ENCODE results near the gene PRKAR2B. TPM values are rescaled to one million over a fixed set of nuclear protein-coding genes. Genes with fewer than 3 reads are reported as not detected.

PRKAR2B gene
- total RNA-seq, 2 donors from 2014 or later = 3.5 to 81.0 TPM

- H3K27ac Mint-ChIP-seq = no peak overlapping the region
- ATAC-seq (no peak), DNase-seq (no peak)
- peaks cover 28% of the 10 kb centered on the region for H3K27me3 Mint-ChIP-seq
- H3K4me1 Mint-ChIP-seq = no peaks in the 10 kb centered on the region
- no peaks in the 10 kb centered on the region for H3K9me3 ChIP-seq (ENCODE audit: control insufficient read depth, low read length, poor library complexity, severe bottlenecking)
- H3K4me3 Mint-ChIP-seq = no peak overlapping the region
- H3K36me3 Mint-ChIP-seq (ENCODE audit: low read depth) = no peaks in the 10 kb centered on the region
Observed at GRCh38 chr7:107063245-107064120, 19.0 kb downstream of the PRKAR2B start.

- Mint-ChIP-seq H3K4me3 (no peak overlapping the region), H3K36me3 (ENCODE audit: low read depth) (no peaks in the 10 kb centered on the region), H3K27me3 (peaks cover 33% of the 10 kb centered on the region), H3K27ac (no peak overlapping the region), H3K4me1 (peaks cover under 1% of the 10 kb centered on the region)
- H3K9me3 ChIP-seq (ENCODE audit: control insufficient read depth, low read length, poor library complexity, severe bottlenecking) = no peaks in the 10 kb centered on the region
- no peak for ATAC-seq
- no peak for DNase-seq
Observed at GRCh38 chr7:107064255-107064654, 19.8 kb downstream of the PRKAR2B start.

GRCh38 chr7:107065929-107066247 is 21.4 kb downstream of the PRKAR2B start:
- DNase-seq = no peak
- H3K4me3 Mint-ChIP-seq = no peak overlapping the region
- no peak for ATAC-seq
- H3K9me3 ChIP-seq (ENCODE audit: control insufficient read depth, low read length, poor library complexity, severe bottlenecking) = no peaks in the 10 kb centered on the region
- no peak overlapping the region for H3K27ac Mint-ChIP-seq
- H3K4me1 Mint-ChIP-seq = peaks cover 3% of the 10 kb centered on the region
- H3K27me3 Mint-ChIP-seq = peaks cover 40% of the 10 kb centered on the region
- H3K36me3 Mint-ChIP-seq (ENCODE audit: low read depth) = no peaks in the 10 kb centered on the region

- ATAC-seq = no peak
- no peak overlapping the region for H3K27ac Mint-ChIP-seq
- no peak for DNase-seq
- no peaks in the 10 kb centered on the region for H3K9me3 ChIP-seq (ENCODE audit: control insufficient read depth, low read length, poor library complexity, severe bottlenecking)
- H3K4me1 Mint-ChIP-seq = peaks cover 3% of the 10 kb centered on the region
- H3K4me3 Mint-ChIP-seq = no peak overlapping the region
- peaks cover 37% of the 10 kb centered on the region for H3K27me3 Mint-ChIP-seq
- no peaks in the 10 kb centered on the region for H3K36me3 Mint-ChIP-seq (ENCODE audit: low read depth)
Observed at GRCh38 chr7:107068156-107068555, 23.7 kb downstream of the PRKAR2B start.

GRCh38 chr7:107069457-107069856 is 25.0 kb downstream of the PRKAR2B start:
- Mint-ChIP-seq H3K36me3 (ENCODE audit: low read depth) (no peaks in the 10 kb centered on the region), H3K4me1 (peaks cover 3% of the 10 kb centered on the region), H3K4me3 (peak overlapping the region; percentile 33), H3K27me3 (peaks cover 32% of the 10 kb centered on the region), H3K27ac (no peak overlapping the region)
- no peak for ATAC-seq
- no peak for DNase-seq
- no peaks in the 10 kb centered on the region for H3K9me3 ChIP-seq (ENCODE audit: control insufficient read depth, low read length, poor library complexity, severe bottlenecking)

- no peak overlapping the region for H3K4me3 Mint-ChIP-seq
- H3K9me3 ChIP-seq (ENCODE audit: control insufficient read depth, low read length, poor library complexity, severe bottlenecking) = no peaks in the 10 kb centered on the region
- no peak for ATAC-seq
- no peaks in the 10 kb centered on the region for H3K36me3 Mint-ChIP-seq (ENCODE audit: low read depth)
- H3K27ac Mint-ChIP-seq = no peak overlapping the region
- H3K4me1 Mint-ChIP-seq = peaks cover 3% of the 10 kb centered on the region
- no peak for DNase-seq
- H3K27me3 Mint-ChIP-seq = peaks cover 25% of the 10 kb centered on the region
Observed at GRCh38 chr7:107070710-107071109, 26.2 kb downstream of the PRKAR2B start.

- H3K4me3 Mint-ChIP-seq = no peak overlapping the region
- H3K36me3 Mint-ChIP-seq (ENCODE audit: low read depth) = no peaks in the 10 kb centered on the region
- no peaks in the 10 kb centered on the region for H3K9me3 ChIP-seq (ENCODE audit: control insufficient read depth, low read length, poor library complexity, severe bottlenecking)
Observed at GRCh38 chr7:107071129-107071528, 26.6 kb downstream of the PRKAR2B start.

GRCh38 chr7:107072133-107072532 is 27.6 kb downstream of the PRKAR2B start:
- Mint-ChIP-seq H3K4me3 (no peak overlapping the region), H3K4me1 (peaks cover 3% of the 10 kb centered on the region), H3K27ac (no peak overlapping the region), H3K36me3 (ENCODE audit: low read depth) (no peaks in the 10 kb centered on the region), H3K27me3 (peaks cover 19% of the 10 kb centered on the region)
- no peak for ATAC-seq
- DNase-seq = no peak
- H3K9me3 ChIP-seq (ENCODE audit: control insufficient read depth, low read length, poor library complexity, severe bottlenecking) = no peaks in the 10 kb centered on the region

More at GRCh38 chr7:107071129-107071528, 26.6 kb downstream of the PRKAR2B start:
- Mint-ChIP-seq H3K27me3 (peaks cover 23% of the 10 kb centered on the region), H3K4me1 (peaks cover 3% of the 10 kb centered on the region), H3K27ac (no peak overlapping the region)
- ATAC-seq (no peak), DNase-seq (no peak)

GRCh38 chr7:107075863-107076574 is 31.5 kb downstream of the PRKAR2B start:
- no peaks in the 10 kb centered on the region for H3K9me3 ChIP-seq (ENCODE audit: control insufficient read depth, low read length, poor library complexity, severe bottlenecking)
- no peak for ATAC-seq
- DNase-seq = no peak
- Mint-ChIP-seq H3K4me1 (peaks cover 3% of the 10 kb centered on the region), H3K27ac (peak overlapping the region; percentile 11), H3K27me3 (peaks cover 14% of the 10 kb centered on the region), H3K4me3 (no peak overlapping the region), H3K36me3 (ENCODE audit: low read depth) (peaks cover 3% of the 10 kb centered on the region)

- DNase-seq (no peak), ATAC-seq (no peak)
- H3K36me3 Mint-ChIP-seq (ENCODE audit: low read depth) = peaks cover 3% of the 10 kb centered on the region
- no peak overlapping the region for H3K4me3 Mint-ChIP-seq
- peaks cover 3% of the 10 kb centered on the region for H3K4me1 Mint-ChIP-seq
- H3K27me3 Mint-ChIP-seq = peaks cover 7% of the 10 kb centered on the region
- no peaks in the 10 kb centered on the region for H3K9me3 ChIP-seq (ENCODE audit: control insufficient read depth, low read length, poor library complexity, severe bottlenecking)
- no peak overlapping the region for H3K27ac Mint-ChIP-seq
Observed at GRCh38 chr7:107076781-107077698, 32.5 kb downstream of the PRKAR2B start.

- Mint-ChIP-seq H3K36me3 (ENCODE audit: low read depth) (peaks cover 3% of the 10 kb centered on the region), H3K27ac (no peak overlapping the region), H3K27me3 (peaks cover 7% of the 10 kb centered on the region), H3K4me1 (peaks cover 3% of the 10 kb centered on the region), H3K4me3 (no peak overlapping the region)
- ATAC-seq (no peak), DNase-seq (no peak)
- no peaks in the 10 kb centered on the region for H3K9me3 ChIP-seq (ENCODE audit: control insufficient read depth, low read length, poor library complexity, severe bottlenecking)
Observed at GRCh38 chr7:107077699-107078516, 33.4 kb downstream of the PRKAR2B start.

GRCh38 chr7:107078517-107078966 is 34.0 kb downstream of the PRKAR2B start:
- Mint-ChIP-seq H3K27ac (peak overlapping the region; percentile 19), H3K4me3 (no peak overlapping the region), H3K27me3 (peaks cover 7% of the 10 kb centered on the region), H3K4me1 (peaks cover 3% of the 10 kb centered on the region), H3K36me3 (ENCODE audit: low read depth) (peaks cover 3% of the 10 kb centered on the region)
- DNase-seq (no peak), ATAC-seq (no peak)
- no peaks in the 10 kb centered on the region for H3K9me3 ChIP-seq (ENCODE audit: control insufficient read depth, low read length, poor library complexity, severe bottlenecking)
